HepG2 (cell line): ENCODE results near the gene IL4I1. TPM values are rescaled to one million over a fixed set of nuclear protein-coding genes. Genes with fewer than 3 reads are reported as not detected.

Source experiments
- MATR3 ChIP-seq: sonication (generic); formaldehyde crosslinking; IDR thresholded peaks from 2 replicates; pipeline ENCODE4 v1.4.0; 2020; ENCODE audit warnings: missing genetic modification reagents
- NAIF1 ChIP-seq: sonication (generic); formaldehyde crosslinking; IDR thresholded peaks from 2 replicates; pipeline ENCODE4 v1.5.0; 2020; ENCODE audit warnings: mild to moderate bottlenecking, missing genetic modification reagents, borderline replicate concordance
- RARG ChIP-seq: sonication (generic); formaldehyde crosslinking; IDR thresholded peaks from 2 replicates; pipeline ENCODE4 v1.4.0; 2020; ENCODE audit warnings: low read depth, mild to moderate bottlenecking, missing genetic modification reagents
- ZNF598 ChIP-seq: sonication (generic); formaldehyde crosslinking; IDR thresholded peaks from 2 replicates; pipeline ENCODE4 v1.5.1; 2020; ENCODE audit warnings: mild to moderate bottlenecking, missing genetic modification reagents, borderline replicate concordance
- polyA plus RNA-seq, 8 experiments: library from polyadenylated mRNA; depleted of rRNA in 3 of 8; stranded (reverse) in 7 of 8; unstranded in 1 of 8; fragments of >200 nt; fragmentation: Illumina TruSeq in 4 of 8; extraction: Trizol in 4 of 8; gene quantifications; 2 replicates each; pipeline versions ENCODE4 v1.2.1 to v1.2.3, GENCODE V29; 2011 to 2016; ENCODE audit warnings: low read depth in 4 of 8, missing spikeins in 1 of 8, mixed read lengths in 1 of 8; ENCODE audit not compliant: insufficient read depth in 1 of 8
- total RNA-seq, 5 experiments: library from RNA; depleted of rRNA; stranded (reverse); fragments of >200 nt; fragmentation: Illumina TruSeq; extraction: Trizol; gene quantifications; 2 replicates each; pipeline ENCODE4 v1.2.3, GENCODE V29; 2016; ENCODE audit warnings: low read depth in 1 of 5
- TF ChIP-seq, protein P1 (sequence below), 2 experiments: fragments of 450-650 bp in 1 of 2; sonication (generic) in 1 of 2; formaldehyde crosslinking in 1 of 2; IDR thresholded peaks; 2 replicates each; pipeline versions ENCODE4 v1.6.1 to v1.8.0; 2016 to 2022; ENCODE audit warnings: antibody characterized with exemption in 1 of 2, mild to moderate bottlenecking in 1 of 2, missing genetic modification reagents in 1 of 2
- TF ChIP-seq, protein P2 (sequence below): sonication (generic); formaldehyde crosslinking; IDR thresholded peaks from 2 replicates; pipeline ENCODE4 v1.4.0; 2020; ENCODE audit warnings: missing genetic modification reagents
- TF ChIP-seq, protein P3 (sequence below): sonication (generic); formaldehyde crosslinking; IDR thresholded peaks from 2 replicates; pipeline ENCODE4 v1.4.0; 2020; ENCODE audit warnings: missing genetic modification reagents

Gene IL4I1
- total and polyA plus RNA-seq, 2 of the 13 experiments (the other 11 are each of a cell fraction or from before 2014, with no cell fraction given), result not detected

DNA sequence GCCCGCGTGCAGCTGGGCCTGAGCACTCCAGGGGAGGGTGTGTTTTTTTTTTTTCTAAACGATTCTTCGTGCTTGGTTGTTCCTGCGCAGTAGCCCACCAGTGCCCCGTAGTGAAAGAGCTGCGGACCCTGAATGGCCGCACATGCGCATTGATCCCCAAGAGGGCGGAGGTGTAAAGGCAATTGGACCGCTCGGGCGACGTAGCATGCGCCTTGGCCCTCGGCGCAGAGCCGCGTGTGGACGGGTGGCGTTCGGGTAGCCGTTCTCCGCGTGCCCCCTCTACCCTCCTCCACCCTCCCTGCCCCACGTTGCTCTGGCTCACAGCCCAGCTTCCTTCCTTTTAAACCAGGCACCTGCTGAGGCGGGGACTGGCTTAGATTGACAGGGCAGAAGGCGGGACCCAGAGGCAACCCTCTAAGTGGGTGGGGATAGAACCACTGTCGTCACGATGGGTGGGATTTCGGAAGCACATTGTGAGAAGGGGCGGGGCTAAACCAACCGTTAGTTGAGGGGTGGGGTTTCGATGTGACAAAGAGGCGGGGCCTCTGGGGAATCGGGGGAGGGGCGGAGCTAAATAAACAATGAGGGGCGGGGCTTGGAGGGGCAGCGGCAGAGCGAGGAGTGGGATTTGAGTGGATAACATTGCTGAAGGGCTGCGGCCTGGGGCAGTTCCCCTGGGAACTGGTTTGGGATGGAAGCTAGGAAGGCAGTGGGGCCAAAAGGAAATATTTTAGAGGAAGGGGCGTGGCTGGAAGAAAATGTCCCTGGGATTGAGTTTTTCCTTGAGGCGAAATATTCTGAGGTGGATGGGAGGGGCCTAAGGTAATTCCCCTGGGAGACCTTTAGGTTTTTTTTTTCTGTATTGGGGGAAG, 33.2 kb upstream of the IL4I1 start (continued):
- TF ChIP-seq, protein P1, sequence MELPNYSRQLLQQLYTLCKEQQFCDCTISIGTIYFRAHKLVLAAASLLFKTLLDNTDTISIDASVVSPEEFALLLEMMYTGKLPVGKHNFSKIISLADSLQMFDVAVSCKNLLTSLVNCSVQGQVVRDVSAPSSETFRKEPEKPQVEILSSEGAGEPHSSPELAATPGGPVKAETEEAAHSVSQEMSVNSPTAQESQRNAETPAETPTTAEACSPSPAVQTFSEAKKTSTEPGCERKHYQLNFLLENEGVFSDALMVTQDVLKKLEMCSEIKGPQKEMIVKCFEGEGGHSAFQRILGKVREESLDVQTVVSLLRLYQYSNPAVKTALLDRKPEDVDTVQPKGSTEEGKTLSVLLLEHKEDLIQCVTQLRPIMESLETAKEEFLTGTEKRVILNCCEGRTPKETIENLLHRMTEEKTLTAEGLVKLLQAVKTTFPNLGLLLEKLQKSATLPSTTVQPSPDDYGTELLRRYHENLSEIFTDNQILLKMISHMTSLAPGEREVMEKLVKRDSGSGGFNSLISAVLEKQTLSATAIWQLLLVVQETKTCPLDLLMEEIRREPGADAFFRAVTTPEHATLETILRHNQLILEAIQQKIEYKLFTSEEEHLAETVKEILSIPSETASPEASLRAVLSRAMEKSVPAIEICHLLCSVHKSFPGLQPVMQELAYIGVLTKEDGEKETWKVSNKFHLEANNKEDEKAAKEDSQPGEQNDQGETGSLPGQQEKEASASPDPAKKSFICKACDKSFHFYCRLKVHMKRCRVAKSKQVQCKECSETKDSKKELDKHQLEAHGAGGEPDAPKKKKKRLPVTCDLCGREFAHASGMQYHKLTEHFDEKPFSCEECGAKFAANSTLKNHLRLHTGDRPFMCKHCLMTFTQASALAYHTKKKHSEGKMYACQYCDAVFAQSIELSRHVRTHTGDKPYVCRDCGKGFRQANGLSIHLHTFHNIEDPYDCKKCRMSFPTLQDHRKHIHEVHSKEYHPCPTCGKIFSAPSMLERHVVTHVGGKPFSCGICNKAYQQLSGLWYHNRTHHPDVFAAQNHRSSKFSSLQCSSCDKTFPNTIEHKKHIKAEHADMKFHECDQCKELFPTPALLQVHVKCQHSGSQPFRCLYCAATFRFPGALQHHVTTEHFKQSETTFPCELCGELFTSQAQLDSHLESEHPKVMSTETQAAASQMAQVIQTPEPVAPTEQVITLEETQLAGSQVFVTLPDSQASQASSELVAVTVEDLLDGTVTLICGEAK (IDR thresholded peaks at IDR 0.05), result no peak
- TF ChIP-seq, protein P1 (CRISPR knock-in tag; IDR thresholded peaks at IDR 0.05), result peak; percentile 15; the same call in 1 of the 2 replicates
- no peak for TF ChIP-seq MATR3 (CRISPR knock-in tag)
- TF ChIP-seq ZNF598 (CRISPR knock-in tag), result no peak
- TF ChIP-seq RARG (CRISPR knock-in tag), result 0 out of 2 replicates have a peak, but pooled peaks have one; percentile 14
- TF ChIP-seq, protein P2, sequence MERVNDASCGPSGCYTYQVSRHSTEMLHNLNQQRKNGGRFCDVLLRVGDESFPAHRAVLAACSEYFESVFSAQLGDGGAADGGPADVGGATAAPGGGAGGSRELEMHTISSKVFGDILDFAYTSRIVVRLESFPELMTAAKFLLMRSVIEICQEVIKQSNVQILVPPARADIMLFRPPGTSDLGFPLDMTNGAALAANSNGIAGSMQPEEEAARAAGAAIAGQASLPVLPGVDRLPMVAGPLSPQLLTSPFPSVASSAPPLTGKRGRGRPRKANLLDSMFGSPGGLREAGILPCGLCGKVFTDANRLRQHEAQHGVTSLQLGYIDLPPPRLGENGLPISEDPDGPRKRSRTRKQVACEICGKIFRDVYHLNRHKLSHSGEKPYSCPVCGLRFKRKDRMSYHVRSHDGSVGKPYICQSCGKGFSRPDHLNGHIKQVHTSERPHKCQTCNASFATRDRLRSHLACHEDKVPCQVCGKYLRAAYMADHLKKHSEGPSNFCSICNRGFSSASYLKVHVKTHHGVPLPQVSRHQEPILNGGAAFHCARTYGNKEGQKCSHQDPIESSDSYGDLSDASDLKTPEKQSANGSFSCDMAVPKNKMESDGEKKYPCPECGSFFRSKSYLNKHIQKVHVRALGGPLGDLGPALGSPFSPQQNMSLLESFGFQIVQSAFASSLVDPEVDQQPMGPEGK, result no peak
- TF ChIP-seq, protein P3, sequence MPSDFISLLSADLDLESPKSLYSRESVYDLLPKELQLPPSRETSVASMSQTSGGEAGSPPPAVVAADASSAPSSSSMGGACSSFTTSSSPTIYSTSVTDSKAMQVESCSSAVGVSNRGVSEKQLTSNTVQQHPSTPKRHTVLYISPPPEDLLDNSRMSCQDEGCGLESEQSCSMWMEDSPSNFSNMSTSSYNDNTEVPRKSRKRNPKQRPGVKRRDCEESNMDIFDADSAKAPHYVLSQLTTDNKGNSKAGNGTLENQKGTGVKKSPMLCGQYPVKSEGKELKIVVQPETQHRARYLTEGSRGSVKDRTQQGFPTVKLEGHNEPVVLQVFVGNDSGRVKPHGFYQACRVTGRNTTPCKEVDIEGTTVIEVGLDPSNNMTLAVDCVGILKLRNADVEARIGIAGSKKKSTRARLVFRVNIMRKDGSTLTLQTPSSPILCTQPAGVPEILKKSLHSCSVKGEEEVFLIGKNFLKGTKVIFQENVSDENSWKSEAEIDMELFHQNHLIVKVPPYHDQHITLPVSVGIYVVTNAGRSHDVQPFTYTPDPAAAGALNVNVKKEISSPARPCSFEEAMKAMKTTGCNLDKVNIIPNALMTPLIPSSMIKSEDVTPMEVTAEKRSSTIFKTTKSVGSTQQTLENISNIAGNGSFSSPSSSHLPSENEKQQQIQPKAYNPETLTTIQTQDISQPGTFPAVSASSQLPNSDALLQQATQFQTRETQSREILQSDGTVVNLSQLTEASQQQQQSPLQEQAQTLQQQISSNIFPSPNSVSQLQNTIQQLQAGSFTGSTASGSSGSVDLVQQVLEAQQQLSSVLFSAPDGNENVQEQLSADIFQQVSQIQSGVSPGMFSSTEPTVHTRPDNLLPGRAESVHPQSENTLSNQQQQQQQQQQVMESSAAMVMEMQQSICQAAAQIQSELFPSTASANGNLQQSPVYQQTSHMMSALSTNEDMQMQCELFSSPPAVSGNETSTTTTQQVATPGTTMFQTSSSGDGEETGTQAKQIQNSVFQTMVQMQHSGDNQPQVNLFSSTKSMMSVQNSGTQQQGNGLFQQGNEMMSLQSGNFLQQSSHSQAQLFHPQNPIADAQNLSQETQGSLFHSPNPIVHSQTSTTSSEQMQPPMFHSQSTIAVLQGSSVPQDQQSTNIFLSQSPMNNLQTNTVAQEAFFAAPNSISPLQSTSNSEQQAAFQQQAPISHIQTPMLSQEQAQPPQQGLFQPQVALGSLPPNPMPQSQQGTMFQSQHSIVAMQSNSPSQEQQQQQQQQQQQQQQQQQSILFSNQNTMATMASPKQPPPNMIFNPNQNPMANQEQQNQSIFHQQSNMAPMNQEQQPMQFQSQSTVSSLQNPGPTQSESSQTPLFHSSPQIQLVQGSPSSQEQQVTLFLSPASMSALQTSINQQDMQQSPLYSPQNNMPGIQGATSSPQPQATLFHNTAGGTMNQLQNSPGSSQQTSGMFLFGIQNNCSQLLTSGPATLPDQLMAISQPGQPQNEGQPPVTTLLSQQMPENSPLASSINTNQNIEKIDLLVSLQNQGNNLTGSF (CRISPR knock-in tag), result no peak; the same call in none of the 2 replicates
- peak; percentile 77; the same call in 1 of the 2 replicates for TF ChIP-seq NAIF1 (CRISPR knock-in tag)
